GM21381 (cell line): ENCODE measurements around the gene PRDM16.

Experiments used
- ATAC-seq: cut with Tn5 transposase; IDR thresholded peaks from one replicate; pipeline ENCODE4 v1.9.1; 2021; ENCODE audit warnings: mild to moderate bottlenecking, moderate library complexity; ENCODE audit not compliant: unreplicated experiment

Gene PRDM16

GRCh38 chr1:3067671-3068563 lies 1.1 kb upstream of the PRDM16 start:
- no peak for ATAC-seq

GRCh38 chr1:3069491-3070308 lies 697 bp downstream of the PRDM16 start:
- ATAC-seq, result no peak

- no peak for ATAC-seq
These were observed 1.3 kb downstream of the PRDM16 start for GRCh38 chr1:3070309-3070643.

- no peak for ATAC-seq
These were observed 1.9 kb downstream of the PRDM16 start for GRCh38 chr1:3070644-3071564.

- ATAC-seq, result no peak
These were observed 2.8 kb downstream of the PRDM16 start for GRCh38 chr1:3071565-3072390.

GRCh38 chr1:3072391-3073185 lies 3.6 kb downstream of the PRDM16 start:
- no peak for ATAC-seq

- ATAC-seq, result no peak
These were observed 4.1 kb downstream of the PRDM16 start for GRCh38 chr1:3073186-3073488.

- no peak for ATAC-seq
These were observed 4.7 kb downstream of the PRDM16 start for GRCh38 chr1:3073489-3074296.

- no peak for ATAC-seq
These were observed 5.3 kb downstream of the PRDM16 start for GRCh38 chr1:3074297-3074741.

GRCh38 chr1:3074800-3075199 lies 5.8 kb downstream of the PRDM16 start:
- ATAC-seq, result no peak

- ATAC-seq, result no peak
These were observed 6.8 kb downstream of the PRDM16 start for GRCh38 chr1:3075666-3076362.

- ATAC-seq, result no peak
These were observed 7.3 kb downstream of the PRDM16 start for GRCh38 chr1:3076363-3076740.

- no peak for ATAC-seq
These were observed 8.1 kb downstream of the PRDM16 start for GRCh38 chr1:3077081-3077480.

- no peak for ATAC-seq
These were observed 8.6 kb downstream of the PRDM16 start for GRCh38 chr1:3077561-3077960.

- ATAC-seq, result no peak
These were observed 9.4 kb downstream of the PRDM16 start for GRCh38 chr1:3078430-3078861.

- ATAC-seq, result no peak
These were observed 9.9 kb downstream of the PRDM16 start for GRCh38 chr1:3078871-3079270.

- no peak for ATAC-seq
These were observed 10.5 kb downstream of the PRDM16 start for GRCh38 chr1:3079381-3080052.
